GM21786 (cell line): ENCODE measurements around the gene SFXN1.

Experiments used
- ATAC-seq: cut with Tn5 transposase; IDR thresholded peaks from one replicate; pipeline ENCODE4 v1.9.1; 2021; ENCODE audit not compliant: unreplicated experiment

SFXN1 gene

DNA sequence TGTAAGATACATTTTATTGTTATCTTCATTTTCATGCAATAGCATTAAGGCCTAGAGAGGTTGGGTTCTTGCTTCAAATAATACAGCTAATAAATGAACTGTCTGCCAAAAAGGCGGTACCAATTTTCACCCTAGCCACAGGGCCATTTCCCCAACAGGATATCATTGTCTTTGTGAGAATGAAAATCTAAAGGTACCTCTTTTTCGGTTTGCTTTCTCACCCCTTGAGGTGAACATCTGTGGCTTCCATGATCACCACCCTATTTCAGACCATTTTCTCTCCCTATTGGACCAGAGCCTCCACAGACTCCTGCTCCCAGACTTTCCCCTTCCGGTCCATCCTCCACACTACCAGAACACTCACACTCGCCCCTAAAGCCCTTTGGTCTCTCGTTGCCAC lies 60.2 kb downstream of the SFXN1 start:
- ATAC-seq = no peak

DNA sequence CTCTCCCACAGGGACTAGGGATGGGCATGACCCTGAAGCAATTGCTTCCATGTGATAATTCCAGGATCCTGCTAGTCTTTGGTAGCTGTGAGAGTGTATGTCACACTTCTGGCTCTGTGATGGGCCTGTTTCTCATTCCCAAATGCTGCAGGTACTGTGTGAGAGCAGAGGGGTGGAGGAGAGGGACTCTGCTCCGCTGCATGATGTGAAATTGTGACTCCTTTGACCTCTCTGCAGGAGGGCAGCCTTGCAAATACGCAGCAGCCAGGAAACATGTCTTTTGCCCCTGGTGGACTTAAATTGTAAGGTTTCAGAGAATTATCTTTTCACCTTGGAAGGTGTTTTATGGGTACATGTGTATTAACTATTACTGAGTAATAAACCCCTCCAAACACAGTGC lies 61.6 kb downstream of the SFXN1 start:
- ATAC-seq = no peak

DNA sequence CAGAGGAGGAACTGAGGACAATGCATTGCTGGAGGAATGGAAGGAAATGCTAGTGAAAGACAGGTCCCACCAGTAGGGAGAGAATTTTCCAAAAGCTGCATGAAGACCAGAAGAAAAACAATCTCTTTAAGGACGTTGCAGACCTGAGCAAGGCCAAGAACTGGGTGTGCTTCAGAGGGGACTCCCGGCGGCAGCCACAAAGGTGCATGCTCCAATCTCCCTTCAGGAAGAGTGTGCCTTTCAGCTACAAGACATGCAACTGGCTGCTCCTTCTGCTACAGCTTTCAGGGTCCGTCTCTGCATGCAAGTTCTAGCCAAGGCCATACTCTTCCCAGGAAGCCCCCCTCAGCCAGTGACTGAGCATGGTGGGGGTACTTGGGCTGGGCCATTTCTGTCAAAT lies 62.9 kb downstream of the SFXN1 start:
- no peak for ATAC-seq

DNA sequence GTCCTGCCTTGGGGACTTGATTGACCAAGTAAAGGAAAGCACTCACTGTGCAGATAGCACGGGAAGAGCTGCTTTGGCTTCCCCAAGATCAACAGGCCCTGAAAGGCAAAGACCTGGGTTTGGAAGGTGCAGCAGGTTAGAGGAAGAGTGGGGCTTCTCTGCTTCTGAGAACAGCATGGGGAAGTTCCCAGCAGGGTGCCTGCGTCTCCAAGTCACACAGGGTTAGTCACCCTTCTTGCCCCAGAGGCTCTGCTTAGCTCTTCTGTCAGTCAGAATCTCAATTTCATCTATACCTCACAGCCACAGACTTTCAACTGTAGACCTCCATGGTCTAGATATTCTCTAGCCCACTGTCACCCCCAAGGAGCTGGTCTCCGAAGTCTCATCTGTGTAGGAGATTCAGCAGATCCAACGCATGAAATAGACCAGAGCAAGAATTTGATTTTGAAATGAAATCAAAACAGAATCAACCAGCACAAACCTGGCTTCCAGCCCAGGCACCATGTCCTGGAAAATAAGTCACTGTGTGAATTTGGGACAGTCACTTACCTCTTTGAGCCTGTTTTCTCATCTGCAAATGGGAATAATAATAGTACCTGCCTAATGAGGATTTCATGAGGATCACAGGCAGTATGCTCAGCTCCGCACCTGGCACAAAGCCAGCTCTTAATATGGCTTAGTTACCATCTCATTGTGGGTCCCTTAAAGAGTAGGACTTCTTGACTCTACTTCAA lies 64.0 kb downstream of the SFXN1 start:
- no peak for ATAC-seq

DNA sequence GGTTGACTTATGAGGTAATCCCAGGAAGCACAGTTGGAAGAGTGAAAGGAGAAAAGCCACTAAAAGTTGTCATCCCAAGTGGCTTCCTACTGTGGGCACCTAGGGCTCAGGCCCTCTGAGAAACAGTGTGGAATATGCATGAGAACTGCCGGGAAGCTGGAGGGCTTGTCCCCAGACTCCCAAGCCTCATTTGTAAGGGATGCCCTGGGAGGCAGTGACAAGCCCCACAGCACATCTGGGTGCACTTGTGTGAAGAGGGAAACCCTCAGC lies 64.5 kb downstream of the SFXN1 start:
- no peak for ATAC-seq

DNA sequence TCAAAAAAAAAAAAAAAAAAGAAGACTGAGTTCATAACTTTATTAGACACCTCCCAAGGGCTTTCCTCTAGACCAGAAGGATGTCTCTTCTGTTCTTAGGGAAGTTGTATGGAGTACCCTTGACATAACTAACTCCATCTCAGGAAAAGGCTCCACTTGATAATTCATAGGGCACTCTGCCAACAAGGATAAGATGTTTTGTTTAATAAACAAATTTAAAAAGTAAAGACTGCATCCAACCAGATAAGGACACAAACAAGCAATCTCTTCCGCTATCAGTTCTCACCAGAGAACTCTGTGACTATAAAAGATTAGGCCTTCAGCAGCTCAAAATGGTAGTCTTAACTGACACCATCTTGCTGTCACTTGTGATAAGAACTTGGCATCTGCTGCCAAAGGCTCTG lies 65.8 kb downstream of the SFXN1 start:
- ATAC-seq = no peak

DNA sequence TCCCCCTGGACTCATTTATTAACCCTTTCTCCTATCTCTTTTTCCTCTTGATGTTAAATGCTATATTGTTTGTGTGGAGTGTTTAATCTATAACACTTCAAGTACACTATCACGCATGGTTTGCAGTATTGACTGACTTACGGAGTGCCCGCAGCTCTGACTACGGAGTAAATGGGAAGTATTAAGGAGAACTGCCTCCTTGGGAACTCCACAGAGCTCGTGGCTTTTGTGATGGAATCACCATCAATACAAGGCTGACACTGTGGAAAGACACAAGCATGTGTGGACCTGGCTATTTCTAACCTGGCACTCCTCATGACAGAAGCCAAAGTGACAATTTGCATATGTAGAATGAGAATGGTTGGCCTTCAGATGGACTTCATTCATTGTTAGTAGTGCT lies 66.2 kb downstream of the SFXN1 start:
- ATAC-seq = no peak

DNA sequence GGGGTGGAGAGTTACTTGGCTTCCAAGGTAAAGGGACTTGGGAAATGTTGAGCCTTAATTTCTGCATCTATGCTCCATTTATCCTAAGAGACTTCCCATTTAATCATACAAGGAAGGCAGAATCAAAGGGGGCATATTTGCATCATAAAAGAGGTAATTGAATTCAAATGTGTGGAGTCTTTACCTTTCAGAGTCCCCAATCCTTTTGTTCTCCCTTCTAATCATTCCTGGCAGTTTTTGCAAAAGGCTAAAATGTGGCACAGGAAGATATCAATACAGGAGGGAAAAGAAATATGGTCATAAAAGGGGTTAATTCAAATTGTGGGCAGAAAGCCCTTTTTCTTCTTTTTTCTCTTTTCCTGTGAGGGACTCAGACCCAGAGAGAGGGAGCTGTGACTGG lies 69.5 kb downstream of the SFXN1 start:
- no peak for ATAC-seq

DNA sequence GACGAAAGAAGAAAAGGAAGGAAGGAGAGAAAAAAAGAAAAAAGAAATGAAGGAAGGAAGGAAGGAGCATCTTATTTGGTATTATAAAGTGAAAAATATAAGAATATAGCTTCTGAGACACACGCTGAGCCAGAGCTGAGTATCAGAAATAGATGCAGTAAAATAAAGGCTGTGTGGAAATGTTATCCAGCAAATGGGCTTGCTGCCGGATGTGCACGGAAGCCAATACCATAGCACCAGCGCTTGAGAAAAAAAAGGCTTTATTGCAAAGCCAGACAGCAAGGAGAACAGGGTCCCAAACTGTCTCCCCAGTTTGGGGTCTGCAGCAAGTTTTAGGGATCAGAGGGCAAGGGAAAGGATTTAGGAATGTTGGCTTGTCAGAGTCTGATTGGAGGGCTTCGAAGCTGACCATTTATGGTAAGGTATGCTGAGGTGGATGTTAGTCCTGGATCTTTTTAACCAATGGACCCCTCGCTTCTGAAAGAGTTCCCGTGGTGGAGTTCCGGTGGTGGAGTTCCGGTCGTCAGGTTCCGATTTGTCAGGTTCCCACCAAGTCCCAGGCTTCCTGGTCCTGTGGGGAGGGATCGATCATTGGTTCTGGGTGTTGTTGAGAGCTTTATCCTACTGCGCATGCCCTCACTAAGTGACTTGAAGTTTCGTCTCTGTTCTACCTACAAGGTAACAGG lies 70.4 kb downstream of the SFXN1 start:
- ATAC-seq = no peak

DNA sequence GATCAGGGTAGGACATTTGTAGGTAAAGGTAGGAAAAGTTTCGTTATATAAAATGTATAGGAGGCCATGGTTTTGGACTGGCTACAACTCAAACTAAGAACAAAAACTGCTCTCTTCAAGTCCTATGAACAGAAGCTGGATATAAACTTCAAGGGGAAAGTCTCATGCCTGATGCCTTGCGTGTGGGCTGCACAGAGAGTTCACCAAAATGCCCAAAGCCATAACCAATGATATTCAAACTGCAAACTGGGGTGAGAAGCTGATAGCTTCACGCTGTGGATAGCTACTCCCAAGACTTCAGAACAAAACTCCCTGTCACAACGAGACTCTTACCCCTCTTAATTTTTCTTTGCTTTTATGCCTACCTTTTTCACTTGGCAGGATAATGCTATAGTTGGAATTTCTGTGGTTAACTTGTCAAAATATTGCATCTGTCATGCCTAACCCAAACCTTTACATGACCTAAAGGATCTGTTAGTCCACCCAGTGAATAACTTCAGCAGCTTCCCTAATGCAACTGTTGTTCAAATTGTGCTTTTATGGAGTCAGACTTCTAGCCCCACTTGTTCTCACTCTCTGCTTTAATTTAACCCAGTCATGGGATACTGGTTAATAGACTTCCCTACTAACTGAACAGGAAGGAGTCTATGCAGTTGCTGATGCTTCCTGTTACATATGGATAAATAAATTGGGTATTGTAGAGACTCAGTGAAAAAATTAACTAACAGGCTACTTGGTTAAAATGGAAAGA lies 71.9 kb downstream of the SFXN1 start:
- ATAC-seq = no peak

DNA sequence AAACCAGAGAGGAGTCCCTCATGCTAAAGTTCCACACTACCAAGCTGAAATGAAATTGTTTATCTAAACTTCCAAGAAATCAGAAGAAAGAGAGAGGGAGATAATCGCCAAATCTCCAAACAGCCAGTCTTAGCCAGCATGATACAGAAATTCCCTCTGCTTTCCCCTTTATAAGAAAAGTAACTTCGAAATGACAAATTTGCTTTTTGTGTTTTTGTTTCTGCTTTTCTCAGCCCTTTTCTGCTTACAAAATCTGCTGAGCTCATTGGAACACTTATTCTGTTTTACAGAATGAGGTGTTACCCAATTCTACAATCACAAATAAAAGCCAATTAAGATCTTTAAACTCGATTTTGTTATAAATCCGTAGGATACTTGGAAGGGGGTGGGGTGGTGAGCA lies 72.9 kb downstream of the SFXN1 start:
- ATAC-seq = no peak

DNA sequence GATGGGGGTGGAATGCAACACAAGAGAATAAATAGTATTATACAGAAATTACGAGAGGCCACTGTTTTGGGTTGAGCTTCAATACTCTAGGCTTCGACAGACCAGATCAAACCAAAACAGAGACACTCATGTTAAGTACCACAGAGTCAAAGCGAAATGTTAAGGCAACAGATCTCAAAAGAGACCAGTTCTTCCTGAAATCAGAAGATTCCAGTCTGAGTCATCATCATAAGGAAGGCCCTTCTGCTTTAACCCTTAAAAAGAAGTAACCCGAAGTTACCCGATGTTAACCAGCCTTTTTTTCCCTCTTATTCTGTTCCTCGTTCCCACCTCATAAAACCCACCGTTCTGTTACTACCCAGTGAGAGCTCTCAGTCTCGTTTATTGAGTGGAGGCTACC lies 75.9 kb downstream of the SFXN1 start:
- ATAC-seq = no peak

DNA sequence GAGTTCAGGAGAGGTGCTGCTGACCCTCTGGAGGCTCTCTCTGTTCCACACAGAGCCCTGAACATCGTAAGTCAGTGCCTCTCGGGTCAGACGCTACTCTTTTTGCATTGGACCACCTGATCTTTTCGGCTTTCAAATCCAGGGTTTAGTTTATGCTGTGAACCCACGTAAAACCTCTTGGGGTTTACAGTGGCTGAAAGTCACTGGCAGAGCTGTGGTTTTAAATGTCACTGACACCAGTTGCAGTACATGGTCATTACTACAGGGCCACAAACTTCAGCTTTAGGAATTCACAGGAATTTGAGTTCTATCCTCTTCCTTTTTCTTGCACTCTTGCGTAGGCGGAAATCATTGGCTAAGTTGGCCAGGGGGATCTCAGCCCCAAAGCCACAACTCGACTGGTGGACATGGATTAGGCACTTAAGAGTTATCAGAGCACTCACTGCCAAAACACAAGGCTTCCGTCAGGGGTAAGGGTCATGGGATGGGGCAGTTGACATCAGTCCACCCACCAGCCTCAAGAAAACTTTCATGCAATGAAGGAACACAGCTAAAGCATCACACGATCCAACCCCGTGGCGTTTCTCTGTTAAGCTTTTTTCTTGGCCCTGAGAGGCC lies 76.9 kb downstream of the SFXN1 start:
- no peak for ATAC-seq

DNA sequence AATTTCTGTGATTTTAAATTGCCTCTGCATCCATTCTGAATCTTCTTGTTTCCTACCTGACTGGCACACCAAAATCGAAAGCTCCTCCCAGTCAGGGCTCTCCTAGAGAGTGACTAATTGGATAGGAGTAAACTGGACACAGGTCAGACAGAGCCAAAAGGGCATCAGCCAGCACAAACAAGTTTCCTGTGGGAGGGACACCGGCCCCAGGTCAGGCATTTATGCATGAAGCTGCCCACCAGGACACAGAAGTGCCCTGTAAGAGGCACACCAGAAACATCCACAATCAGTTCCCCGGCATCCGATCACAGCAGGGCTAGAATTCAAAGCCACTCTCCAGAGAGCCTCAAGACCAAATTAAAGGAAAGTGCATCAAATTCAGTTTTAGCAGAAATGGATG lies 78.4 kb downstream of the SFXN1 start:
- no peak for ATAC-seq

DNA sequence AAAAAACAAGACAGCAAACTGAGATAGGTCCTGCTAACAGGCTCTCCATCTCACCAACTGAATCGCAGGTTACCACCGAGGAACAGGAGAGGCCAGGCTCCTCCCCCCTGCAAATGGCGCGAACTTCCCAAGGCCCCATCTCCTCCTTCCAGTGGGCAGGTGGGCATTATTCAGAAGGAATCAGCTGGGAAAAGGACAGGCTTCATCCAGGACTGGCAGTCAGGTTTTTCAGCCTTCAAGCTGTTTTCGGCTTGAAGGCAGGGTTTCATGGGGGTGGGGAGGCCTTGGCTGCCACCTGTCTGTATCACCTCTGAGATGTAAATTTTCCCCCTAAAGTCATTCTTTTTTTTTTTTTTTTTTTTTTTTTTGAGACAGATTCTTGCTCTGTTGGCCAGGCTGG lies 79.4 kb downstream of the SFXN1 start:
- ATAC-seq = no peak

DNA sequence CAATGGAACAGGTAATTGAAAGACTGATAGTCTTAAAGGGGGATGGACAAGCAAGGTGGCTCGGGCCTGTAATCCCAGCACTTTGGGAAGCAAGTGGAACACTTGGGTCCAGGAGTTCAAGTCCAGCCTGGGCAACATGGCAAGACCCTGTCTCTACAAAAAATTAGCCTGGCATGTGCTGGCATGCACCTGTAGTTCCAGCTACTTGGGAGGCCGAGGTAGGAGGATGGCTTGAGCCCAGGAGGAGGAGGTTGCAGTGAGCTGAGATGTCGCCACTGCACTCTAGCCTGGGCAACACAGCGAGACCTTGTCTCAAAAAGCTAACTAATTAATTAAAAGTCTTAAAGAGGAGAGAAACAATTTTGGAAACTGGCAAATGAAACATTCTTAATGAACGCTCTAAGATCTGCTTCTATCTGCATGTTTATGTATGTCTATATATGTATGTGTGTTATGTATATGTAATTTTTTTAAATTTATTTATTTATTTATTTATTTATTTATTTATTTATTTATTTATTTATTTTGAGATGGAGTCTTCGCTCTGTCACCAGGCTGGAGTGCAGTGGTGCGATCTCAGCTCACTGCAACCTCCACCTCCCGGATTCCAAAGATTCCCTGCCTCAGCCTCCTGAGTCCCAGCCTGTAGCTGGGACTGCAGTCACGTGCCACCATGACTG lies 80.6 kb downstream of the SFXN1 start:
- ATAC-seq = no peak

DNA sequence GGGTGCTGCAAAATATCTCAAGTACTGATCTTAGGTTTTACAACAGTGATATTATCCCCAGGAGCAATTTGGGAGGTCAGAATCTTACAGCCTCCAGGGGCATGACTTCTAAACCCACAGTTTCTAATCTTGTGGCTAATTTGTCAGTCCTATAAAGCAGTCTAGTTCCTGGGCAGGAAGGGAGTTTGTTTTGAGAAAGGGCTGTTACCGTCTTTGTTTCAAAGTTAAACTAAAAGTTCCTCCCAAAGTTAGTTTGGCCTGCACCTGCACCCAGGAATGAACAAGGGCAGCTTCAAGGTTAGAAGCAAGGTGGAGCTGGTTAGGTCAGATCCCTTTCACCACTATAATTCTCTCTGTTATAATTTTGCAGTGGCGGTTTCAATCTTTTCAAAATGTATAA lies 81.7 kb downstream of the SFXN1 start:
- ATAC-seq = no peak

DNA sequence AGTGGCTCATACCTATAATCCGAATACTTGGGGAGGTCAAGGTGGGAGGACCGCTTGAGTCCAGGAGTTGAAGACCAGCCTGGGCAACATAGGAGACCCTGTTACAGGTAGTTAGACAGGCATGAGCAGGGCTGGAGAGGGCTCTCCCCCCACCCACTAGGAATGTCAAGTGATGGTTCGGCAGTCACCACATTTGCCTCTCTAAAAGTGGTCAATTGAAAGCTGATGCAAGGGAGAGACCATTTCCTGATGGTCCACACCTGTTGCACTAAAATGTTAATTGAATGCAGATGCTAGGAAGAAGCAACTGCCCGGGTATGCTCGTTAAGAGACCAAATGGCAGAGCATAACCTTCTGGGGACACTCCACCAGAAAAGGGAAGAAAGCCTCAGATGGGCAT lies 82.7 kb downstream of the SFXN1 start:
- ATAC-seq = no peak

DNA sequence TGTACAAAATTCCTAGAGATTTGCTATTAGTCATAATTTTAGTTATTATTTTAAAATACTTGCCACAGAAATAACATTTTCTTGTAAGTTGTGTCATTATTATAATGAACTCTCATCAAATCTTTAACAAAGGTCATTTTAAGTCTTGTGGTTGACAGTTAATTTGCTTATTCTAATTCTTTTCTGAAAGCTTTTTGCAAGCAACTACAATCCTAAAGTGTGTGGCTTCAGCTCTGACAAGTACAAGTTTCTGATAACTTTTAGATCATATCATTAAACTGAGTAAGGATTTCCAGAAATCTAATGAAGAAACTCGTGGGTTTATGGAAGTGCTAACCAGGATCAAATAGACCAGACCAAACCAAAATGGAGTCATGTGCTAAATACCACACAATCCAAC lies 86.4 kb downstream of the SFXN1 start:
- no peak for ATAC-seq

DNA sequence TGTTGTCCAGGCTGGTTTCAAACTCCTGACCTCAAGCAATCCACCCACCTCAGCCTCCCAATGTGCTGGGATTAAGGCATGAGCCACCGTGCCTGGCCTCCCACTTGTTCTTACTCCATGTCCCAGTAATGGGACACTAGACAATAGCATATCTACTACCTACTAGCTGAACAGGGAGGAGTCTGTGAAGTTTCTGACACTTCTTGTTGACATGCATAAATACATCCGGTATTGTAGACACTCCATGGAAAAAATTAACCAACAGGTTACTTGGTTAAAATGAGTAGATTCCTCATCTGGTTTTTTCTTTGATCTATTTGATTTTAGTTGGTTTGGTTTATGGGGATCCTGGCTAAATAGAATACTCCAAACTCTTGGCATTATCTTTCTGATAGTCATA lies 88.3 kb downstream of the SFXN1 start:
- ATAC-seq = no peak

DNA sequence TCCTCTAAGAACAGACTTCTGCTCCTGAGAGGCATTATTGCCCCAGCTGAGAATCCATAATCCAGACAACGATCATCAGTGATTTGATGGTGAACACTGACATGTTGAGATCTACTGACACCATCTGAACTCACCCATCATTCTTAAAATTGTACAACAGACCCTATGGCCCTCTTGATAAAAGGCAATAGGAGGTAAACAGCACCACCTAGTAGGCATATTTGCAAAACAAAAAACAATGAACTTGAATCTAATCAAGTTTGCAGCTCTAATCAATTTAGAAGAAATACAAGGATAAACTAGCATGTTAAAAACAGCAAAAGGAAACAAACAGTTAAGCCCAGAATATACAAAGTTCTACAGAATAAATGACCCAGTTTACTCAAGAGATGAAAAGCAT lies 89.6 kb downstream of the SFXN1 start:
- ATAC-seq = no peak

DNA sequence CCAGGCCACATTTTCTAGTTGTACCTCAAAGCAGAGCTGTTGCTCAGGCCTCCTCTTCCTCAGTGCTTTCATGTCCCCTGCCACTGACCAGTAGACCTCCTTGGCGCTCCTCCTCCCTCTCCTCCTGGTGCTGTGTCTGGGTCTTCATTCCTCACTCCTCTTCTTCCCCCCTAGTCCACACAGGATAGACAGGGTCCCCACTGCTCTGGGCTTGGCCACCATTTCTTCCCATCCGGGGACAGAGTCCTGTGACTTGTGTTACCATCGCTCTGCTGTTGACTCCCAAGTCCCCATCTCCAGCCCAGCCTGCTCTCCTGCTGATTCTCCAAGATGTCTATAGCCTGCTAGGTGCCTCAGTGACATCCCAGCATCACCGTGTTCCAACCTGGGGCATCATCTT lies 91.3 kb downstream of the SFXN1 start:
- ATAC-seq = no peak
